Activated naive CD4-positive, alpha-beta T cell treated with anti-CD3 and anti-CD28 coated beads, Interleukin-2, amount 50 U/mL, for 72 hours (primary cell): ENCODE data around the gene CHCHD4. TPM values are rescaled to one million over a fixed set of nuclear protein-coding genes. Genes with fewer than 3 reads are reported as not detected.
A peak's percentile ranks its signal among the peaks of the same experiment; 100 is the strongest.
"Not testable (repeated sequence)": the region's sequence is repeated elsewhere in the genome, so short reads cannot be mapped to it uniquely, and the experiment has no call there.

ENCODE experiments used
- ATAC-seq, 2 donors: fragments of 150-1000 bp; cut with Tn5 transposase; 2 replicates each; pipeline ENCODE4 v1.10.0; 2021; ENCODE audit warnings: mild to moderate bottlenecking in 2 of 2, moderate library complexity in 2 of 2
- DNase-seq, 2 donors: peaks; one replicate each; pipeline ENCODE4 v3.0.0; 2021 to 2022; ENCODE audit warnings: low spot score in 2 of 2
- H3K27ac Mint-ChIP-seq, 2 donors: one replicate each; pipeline ENCODE4 v1.8.0; 2022; ENCODE audit warnings: mild to moderate bottlenecking in 2 of 2, mixed read lengths in 2 of 2
- H3K36me3 Mint-ChIP-seq, 2 donors: one replicate each; pipeline ENCODE4 v1.8.0; 2022; ENCODE audit warnings: mixed read lengths in 2 of 2
- H3K9me3 Mint-ChIP-seq, 2 donors: one replicate each; pipeline ENCODE4 v1.8.0; 2022; ENCODE audit warnings: mixed read lengths in 2 of 2
- total RNA-seq, 2 donors: library from RNA; stranded (reverse); gene quantifications; one replicate each; pipeline ENCODE4 v1.2.3, GENCODE V29; 2022

CHCHD4 gene
- total RNA-seq, 2 donors from 2014 or later = 10.0 to 23.2 TPM

- H3K27ac Mint-ChIP-seq = no peak overlapping the region
Observed at GRCh38 chr3:14119651-14120050, 5.0 kb downstream of the CHCHD4 start.

GRCh38 chr3:14118400-14119381 is 6.0 kb downstream of the CHCHD4 start:
- Mint-ChIP-seq H3K9me3 (no peaks in the 10 kb centered on the region), H3K36me3 (peaks cover 21 to 28% of the 10 kb centered on the region in 2 donors), H3K27ac (peak overlapping the region; percentile 53 to 55)
- DNase-seq (no peak), ATAC-seq (no peak)

More at GRCh38 chr3:14119651-14120050, 5.0 kb downstream of the CHCHD4 start:
- no peak for DNase-seq
- ATAC-seq = no peak
- peaks cover 21 to 33% of the 10 kb centered on the region in 2 donors for H3K36me3 Mint-ChIP-seq
- no peaks in the 10 kb centered on the region for H3K9me3 Mint-ChIP-seq

GRCh38 chr3:14117468-14118399 is 6.9 kb downstream of the CHCHD4 start:
- ATAC-seq (no peak), DNase-seq (no peak)
- H3K36me3 Mint-ChIP-seq = peaks cover 22 to 32% of the 10 kb centered on the region in 2 donors
- no peaks in the 10 kb centered on the region for H3K9me3 Mint-ChIP-seq
- H3K27ac Mint-ChIP-seq = peak overlapping the region in 1 of 2 donors; percentile 53

GRCh38 chr3:14113965-14114635 is 10.6 kb downstream of the CHCHD4 start:
- no peak overlapping the region for H3K27ac Mint-ChIP-seq
- DNase-seq (no peak), ATAC-seq (no peak)
- peaks cover 24 to 26% of the 10 kb centered on the region in 2 donors for H3K36me3 Mint-ChIP-seq
- no peaks in the 10 kb centered on the region for H3K9me3 Mint-ChIP-seq

- Mint-ChIP-seq H3K36me3 (peaks cover 17 to 26% of the 10 kb centered on the region in 2 donors), H3K9me3 (no peaks in the 10 kb centered on the region), H3K27ac (no peak overlapping the region)
- ATAC-seq (no peak), DNase-seq (no peak)
Observed at GRCh38 chr3:14110699-14111098, 14.0 kb downstream of the CHCHD4 start.

- not testable (repeated sequence) for H3K9me3 Mint-ChIP-seq, DNase-seq, H3K27ac Mint-ChIP-seq, ATAC-seq
- H3K36me3 Mint-ChIP-seq = peaks cover 17 to 26% of the 10 kb centered on the region in 2 donors
Observed at GRCh38 chr3:14109821-14110220, 14.8 kb downstream of the CHCHD4 start.

- H3K36me3 Mint-ChIP-seq = no peaks in the 10 kb centered on the region
- no peak for DNase-seq
- H3K27ac Mint-ChIP-seq = no peak overlapping the region
- ATAC-seq = no peak
- peaks cover 5 to 9% of the 10 kb centered on the region in 2 donors for H3K9me3 Mint-ChIP-seq
Observed at GRCh38 chr3:14097616-14098391, 26.9 kb downstream of the CHCHD4 start.

GRCh38 chr3:14096742-14097141 is 27.9 kb downstream of the CHCHD4 start:
- H3K27ac Mint-ChIP-seq = no peak overlapping the region
- no peaks in the 10 kb centered on the region for H3K36me3 Mint-ChIP-seq
- H3K9me3 Mint-ChIP-seq = peaks cover 5 to 9% of the 10 kb centered on the region in 2 donors
- ATAC-seq (no peak), DNase-seq (no peak)

- no peak for ATAC-seq
Observed at GRCh38 chr3:14093831-14094230, 30.8 kb downstream of the CHCHD4 start.

GRCh38 chr3:14092464-14092863 is 32.2 kb downstream of the CHCHD4 start:
- ATAC-seq (no peak), DNase-seq (no peak)
- Mint-ChIP-seq H3K9me3 (peaks cover 3 to 17% of the 10 kb centered on the region in 2 donors), H3K36me3 (peaks cover 0 to 18% of the 10 kb centered on the region in 2 donors), H3K27ac (no peak overlapping the region)

More at GRCh38 chr3:14093831-14094230, 30.8 kb downstream of the CHCHD4 start:
- no peak for DNase-seq
- H3K36me3 Mint-ChIP-seq = peaks cover 0 to 4% of the 10 kb centered on the region in 2 donors
- H3K27ac Mint-ChIP-seq = no peak overlapping the region
- H3K9me3 Mint-ChIP-seq = peaks cover 5 to 8% of the 10 kb centered on the region in 2 donors

- H3K36me3 Mint-ChIP-seq = peaks cover 0 to 23% of the 10 kb centered on the region in 2 donors
- ATAC-seq, DNase-seq, H3K27ac Mint-ChIP-seq: not testable (repeated sequence)
- H3K9me3 Mint-ChIP-seq = peaks cover 5 to 22% of the 10 kb centered on the region in 2 donors
Observed at GRCh38 chr3:14091959-14092358, 32.7 kb downstream of the CHCHD4 start.

GRCh38 chr3:14087461-14087860 is 37.2 kb downstream of the CHCHD4 start:
- DNase-seq, H3K27ac Mint-ChIP-seq, ATAC-seq: not testable (repeated sequence)
- peaks cover 5 to 27% of the 10 kb centered on the region in 2 donors for H3K9me3 Mint-ChIP-seq
- H3K36me3 Mint-ChIP-seq = peaks cover 0 to 27% of the 10 kb centered on the region in 2 donors

GRCh38 chr3:14082108-14082657 is 42.5 kb downstream of the CHCHD4 start:
- peaks cover 16 to 34% of the 10 kb centered on the region in 2 donors for H3K36me3 Mint-ChIP-seq
- H3K27ac Mint-ChIP-seq = peak overlapping the region in 1 of 2 donors; percentile 29
- peaks cover 4 to 14% of the 10 kb centered on the region in 2 donors for H3K9me3 Mint-ChIP-seq
- peak in 1 of 2 donors; percentile 12 for DNase-seq
- peak; percentile 93 to 96 for ATAC-seq

- Mint-ChIP-seq H3K27ac (peak overlapping the region in 1 of 2 donors; percentile 66), H3K9me3 (peaks cover 8 to 13% of the 10 kb centered on the region in 2 donors), H3K36me3 (peaks cover 16 to 44% of the 10 kb centered on the region in 2 donors)
- peak; percentile 56 to 79 for ATAC-seq
- no peak for DNase-seq
Observed at GRCh38 chr3:14077310-14077709, 47.4 kb downstream of the CHCHD4 start.

- Mint-ChIP-seq H3K36me3 (peaks cover 21 to 38% of the 10 kb centered on the region in 2 donors), H3K9me3 (peaks cover 6 to 17% of the 10 kb centered on the region in 2 donors)
- not testable (repeated sequence) for H3K27ac Mint-ChIP-seq, ATAC-seq, DNase-seq
Observed at GRCh38 chr3:14075233-14075632, 49.4 kb downstream of the CHCHD4 start.
